Hematopoietic multipotent progenitor cell treated with erythropoietin and hydrocortisone succinate and interleukin-3 and kit ligand, for 4 days (in vitro differentiated cells): ENCODE results near the gene GNE.
"Not testable (repeated sequence)": the region's sequence is repeated elsewhere in the genome, so short reads cannot be mapped to it uniquely, and the experiment has no call there.

Source experiments
- DNase-seq: peaks from one replicate; pipeline ENCODE4 v3.0.0-alpha.2; 2015

Gene GNE

DNA sequence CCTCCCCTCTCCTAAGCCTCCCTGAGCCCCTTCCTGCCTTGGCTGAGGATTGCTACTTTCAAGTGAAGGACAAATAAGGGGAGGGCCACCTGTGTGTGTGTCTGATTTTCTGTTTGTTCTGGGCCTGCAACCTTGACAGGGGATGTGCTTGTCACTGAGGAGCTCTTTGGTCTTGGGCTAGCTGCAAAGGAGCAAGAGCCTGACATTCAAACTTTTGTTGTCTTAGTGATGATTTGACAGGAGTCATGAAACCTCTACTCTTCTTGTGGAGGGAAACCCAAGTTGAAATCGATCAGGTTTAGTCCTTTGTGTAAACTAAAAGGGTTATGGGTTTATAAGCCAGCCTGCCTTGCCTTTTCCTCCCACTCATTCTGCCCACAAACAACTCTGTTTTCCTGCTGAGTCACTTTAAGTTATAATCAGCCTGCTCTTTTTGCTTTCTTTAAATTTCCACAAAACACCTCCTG lies 50.7 kb downstream of the GNE start:
- DNase-seq, result peak; percentile 49

DNA sequence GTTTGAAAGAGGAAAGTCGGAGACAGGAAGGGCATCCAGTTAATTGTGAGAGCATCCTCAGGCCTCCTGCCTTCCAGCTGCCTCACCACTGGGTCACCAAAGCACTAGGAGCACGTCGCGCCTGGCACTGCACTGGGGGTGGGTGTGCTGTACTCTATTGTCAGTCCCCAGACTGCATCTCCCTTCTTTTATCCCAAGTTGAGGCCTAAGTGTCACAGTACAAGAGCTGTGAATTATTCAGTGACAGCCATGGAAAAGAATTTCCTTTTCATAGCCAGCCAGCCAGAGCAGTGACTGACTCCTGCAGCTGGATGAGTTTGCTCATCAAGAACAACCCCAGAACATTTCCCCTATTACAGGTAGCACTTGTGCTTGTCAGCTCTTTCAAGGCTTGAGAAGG lies 51.2 kb downstream of the GNE start:
- no peak for DNase-seq

DNA sequence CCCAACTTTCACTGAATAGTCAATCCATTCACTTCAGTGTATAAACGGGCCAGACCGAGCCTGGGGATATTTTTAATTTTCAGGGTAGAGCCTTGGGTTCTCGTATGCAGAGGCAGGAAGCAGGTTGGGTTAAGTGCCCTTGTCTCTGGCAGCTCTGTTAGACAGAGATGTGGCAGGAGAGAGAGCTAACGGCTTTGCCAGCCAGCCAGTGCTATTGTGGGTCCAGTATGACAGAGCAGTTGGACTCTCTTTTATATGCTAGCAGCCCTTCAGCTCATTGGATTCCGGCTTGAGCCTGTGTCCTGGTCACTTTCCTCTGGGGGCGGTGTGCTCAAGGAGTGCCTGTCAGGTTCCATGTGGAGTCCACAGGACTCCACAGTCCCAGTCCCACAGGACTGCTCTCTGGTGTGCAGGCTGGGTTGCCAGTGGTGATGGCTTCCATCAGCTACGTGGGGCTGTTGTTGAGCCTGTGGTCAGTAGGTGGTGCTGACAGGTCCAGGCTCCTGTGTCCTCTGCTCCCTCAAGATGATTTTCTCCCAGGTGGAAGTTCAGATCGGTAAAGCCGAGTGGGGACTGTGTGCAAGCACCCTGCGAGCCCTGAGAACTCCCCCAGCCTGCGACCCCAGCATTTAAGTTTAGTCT lies 53.2 kb downstream of the GNE start:
- no peak for DNase-seq

DNA sequence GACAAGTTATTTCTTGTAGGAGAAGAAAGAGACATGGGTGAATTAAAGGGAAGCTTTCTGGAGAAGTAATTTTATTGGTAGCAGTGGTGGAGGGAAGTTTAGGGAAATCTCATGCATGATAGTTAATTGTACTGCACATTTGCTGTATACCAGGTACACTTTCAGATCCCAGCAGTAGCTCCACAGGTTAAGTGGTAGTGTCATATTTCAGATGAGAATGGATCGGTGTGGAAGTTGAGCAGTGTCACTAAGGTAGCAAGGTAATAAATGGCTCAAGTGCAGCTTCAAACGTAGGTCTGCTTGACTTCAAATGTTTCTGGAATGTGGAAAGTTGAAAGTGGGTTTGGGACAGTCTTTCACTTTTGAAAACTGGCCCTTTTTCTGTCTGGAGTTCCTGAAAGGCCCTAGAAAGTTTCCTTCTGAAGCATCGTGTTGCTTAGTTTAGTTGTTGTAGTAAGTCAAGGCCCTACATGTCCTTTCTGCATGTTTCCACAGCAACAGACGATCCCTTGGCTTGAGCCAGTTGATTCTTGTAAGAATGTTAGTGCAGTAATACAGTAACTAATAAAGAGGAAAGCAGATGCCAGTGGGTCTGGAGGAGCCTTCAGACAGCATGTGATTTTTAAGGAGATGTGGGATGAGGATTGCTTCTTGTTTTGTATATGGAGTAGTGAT lies 63.8 kb downstream of the GNE start:
- no peak for DNase-seq

DNA sequence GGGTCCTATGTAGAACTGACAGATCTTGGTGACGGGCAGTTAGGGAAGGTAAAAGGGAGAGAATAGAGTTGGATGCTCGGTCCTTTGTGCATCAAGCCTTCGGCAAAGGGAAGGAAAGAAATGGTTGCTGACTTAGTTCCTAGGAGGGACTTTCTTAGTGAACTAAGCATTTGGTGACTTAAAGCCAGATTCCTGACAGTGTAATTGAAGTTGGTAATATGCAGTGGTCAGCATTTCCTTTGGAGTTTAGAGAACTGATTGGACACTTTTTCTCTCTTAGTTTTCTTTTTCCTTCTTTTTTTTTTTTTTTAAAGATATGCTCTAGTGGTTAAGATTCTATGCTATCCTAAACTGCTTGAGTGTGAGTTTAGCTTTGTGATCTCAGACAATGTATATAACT lies 65.2 kb downstream of the GNE start:
- no peak for DNase-seq

DNA sequence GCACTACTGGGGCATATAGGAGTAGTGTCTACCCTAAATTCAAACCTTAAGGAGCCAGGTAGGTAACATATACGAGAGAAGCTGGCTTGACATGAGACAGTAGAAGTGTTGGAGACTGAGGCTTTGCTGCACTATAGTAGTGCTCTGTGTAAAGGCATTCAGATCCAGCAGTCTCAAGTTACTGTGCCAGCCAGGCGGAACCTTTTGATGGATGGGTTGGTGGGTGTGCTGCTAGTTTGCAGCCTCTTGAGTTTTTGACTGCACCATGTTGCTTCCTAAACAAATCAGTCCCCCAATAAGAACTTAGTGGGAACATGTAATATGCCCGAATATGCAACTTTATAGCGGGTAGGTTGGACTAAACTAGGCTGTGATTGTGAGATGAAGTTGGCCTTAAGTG lies 66.1 kb downstream of the GNE start:
- no peak for DNase-seq

DNA sequence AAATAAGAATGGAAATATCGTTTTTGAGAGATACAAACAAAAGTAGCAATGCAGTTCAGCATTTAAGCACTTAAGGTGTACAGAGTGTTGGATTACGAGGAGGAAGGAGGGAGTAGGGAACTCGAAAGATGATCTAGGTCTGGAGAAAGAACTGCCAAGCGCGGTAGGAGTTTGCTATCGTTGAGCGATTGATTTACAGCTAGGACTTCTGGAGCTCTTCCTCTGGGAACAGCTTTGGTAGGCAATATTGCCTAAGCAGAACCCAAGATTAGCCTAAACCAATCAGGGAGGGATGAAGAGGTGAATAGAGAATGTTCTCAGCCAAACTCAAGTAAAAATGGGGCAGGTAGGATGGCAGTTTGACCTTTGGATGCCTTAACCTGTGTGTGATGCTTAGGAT lies 66.6 kb downstream of the GNE start:
- no peak for DNase-seq

DNA sequence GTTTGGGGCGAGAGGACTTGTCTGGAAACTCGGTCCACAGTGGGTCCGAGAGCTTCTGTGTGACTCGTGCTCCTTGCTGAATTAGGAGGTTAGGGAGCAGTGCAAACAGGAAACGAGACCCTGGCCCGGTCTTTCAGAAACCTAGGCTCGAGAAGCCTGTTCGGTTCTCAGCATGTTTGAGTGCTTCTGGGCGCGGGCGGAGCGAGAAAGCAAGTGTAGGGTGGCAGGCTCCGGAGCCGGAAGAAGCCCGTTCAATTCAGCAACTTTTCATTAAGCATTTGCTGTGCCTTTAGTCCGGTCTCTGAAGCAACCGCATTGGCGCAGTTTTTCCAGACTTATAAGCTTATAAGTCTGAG lies 67.0 kb downstream of the GNE start:
- peak; percentile 62 for DNase-seq

DNA sequence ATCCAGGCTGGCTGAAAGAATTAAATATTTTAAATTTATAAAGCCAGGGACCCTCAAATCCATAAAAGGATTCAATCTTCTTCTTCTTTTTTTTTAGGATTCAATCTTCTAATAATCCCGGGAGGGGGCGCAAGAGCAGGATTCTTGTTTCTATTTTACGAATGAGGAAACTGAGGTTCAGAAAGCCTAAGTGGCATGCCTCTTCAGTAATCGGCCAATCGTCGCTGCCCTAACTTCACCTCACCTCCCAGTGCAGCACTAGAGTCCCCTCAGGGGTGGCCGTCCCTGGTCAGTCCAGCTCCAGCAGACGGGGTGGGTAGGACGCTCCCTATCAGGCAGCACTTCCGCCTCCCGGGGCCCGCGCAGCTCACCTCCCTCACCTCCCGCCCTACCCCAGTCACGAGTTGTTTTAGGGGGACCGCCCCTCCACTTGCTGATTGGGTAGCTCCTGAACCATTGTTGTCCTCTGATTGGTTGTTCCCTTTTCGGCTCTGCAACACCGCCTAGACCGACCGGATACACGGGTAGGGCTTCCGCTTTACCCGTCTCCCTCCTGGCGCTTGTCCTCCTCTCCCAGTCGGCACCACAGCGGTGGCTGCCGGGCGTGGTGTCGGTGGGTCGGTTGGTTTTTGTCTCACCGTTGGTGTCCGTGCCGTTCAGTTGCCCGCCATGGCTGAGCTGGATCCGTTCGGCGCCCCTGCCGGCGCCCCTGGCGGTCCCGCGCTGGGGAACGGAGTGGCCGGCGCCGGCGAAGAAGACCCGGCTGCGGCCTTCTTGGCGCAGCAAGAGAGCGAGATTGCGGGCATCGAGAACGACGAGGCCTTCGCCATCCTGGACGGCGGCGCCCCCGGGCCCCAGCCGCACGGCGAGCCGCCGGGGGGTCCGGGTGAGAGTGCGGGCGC lies 67.6 kb downstream of the GNE start, which contains the start of gene CLTA:
TSS of gene CLTA (plus strand) at position 534 of the 902 bp plus-strand sequence. CDS start at position 670, 136 bp downstream.
- DNase-seq, result peak; percentile 100

DNA sequence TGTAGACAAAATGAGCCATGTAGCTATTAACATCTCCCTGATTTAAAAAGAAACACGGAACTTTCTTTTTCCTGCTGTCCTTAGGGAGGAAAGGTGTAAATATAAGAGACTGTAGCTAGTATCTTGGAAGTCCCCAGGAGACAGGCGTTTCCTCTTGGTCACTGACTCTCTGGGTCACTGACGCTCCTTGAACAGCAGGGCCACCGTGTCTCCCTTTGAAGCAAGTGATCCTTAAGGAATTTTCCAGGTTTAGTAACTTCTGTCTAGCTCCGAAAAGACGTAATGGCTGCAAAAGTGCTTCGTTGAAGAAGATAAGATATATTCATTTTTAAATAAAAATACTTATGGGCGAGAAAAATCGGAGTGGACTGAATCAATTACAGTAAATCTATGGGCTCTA lies 68.3 kb downstream of the GNE start:
- peak; percentile 30 for DNase-seq

DNA sequence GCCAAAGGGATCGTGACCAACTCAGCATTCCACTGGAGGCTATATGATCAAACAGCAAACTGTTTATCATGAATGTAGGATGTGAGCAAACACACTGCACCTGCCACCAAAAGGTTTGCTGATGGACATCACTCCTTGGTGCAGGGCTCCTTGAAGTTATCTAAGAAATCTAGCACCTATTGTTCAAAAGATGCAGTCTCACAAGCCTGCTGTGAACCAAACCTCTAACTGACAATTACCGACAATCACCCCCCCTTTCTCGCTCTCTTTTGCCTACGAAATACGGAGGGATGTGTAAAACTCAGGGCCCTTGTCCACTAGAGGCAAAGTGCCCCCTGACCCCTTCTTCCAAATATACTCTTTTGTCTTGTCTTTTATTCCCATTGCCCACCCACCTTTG lies 70.0 kb downstream of the GNE start:
- DNase-seq, result no peak

DNA sequence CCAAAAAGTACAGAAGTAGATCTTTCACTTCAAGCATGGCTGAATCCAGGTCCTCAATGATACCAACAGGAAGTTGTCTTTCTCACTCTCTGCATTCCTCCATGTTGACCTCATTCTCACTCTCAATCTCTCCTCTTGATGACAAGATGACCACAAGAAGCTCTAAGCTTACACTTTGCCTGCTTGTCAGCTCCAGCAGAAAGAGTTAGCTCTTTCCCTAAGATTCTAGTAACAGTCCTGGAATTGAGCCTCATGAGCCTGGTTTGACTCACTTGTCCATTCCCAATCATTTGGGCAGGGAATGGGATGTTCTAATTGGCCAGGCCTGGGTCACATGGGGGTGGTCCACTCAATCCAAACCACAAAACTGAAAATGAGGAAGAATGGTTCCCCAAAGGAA lies 70.8 kb downstream of the GNE start:
- no peak for DNase-seq

DNA sequence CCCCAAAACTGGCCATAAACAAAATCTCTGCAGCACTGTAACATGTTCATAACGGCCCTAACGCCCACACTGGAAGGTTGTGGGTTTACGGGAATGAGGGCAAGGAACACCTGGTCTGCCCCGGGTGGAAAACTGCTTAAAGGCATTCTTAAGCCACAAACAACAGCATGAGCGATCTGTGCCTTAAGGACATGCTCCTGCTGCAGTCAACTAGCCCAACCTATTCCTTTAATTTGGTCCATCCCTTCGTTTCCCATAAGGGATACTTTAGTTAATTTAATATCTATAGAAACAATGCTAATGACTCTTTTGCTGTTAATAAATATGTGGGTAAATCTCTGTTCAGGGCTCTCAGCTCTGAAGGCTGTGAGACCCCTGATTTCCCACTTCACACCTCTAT lies 78.0 kb downstream of the GNE start:
- DNase-seq, result not testable (repeated sequence)

DNA sequence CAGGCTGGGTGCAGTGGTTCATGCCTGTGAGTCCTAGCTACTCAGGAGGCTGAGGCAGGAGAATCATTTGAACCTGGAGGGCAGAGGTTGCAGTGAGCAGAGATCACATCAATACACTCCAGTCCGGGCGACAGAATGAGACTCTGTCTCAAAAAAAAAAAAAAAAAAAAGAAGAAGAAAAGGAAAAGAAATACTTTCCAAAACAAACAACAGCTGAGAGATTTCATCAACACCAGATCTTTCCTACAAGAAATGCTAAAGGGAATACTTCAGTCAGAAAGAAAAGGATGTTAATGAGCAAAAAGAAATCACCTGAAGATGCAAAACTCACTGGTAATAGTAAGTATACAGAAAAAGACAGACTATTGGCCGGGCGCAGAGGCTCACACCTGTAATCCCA lies 80.7 kb downstream of the GNE start:
- DNase-seq, result no peak

DNA sequence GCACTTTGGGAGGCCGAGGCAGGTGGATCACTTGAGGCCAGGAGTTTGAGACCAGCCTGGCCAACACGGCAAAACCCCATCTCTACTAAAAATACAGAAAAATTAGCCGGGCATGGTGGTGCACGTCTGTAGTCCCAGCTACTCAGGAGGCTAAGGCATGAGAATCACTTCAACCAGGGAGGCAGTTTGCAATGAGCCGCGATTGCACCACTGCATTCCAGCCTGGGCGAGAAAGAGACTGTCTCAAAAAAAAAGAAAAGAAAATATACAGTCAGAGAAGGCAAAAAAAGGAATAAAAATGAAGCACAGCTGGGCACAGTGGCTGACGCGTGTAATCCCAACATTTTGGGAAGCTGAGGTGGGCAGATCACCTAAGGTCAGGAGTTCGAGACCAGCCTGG lies 81.8 kb downstream of the GNE start:
- not testable (repeated sequence) for DNase-seq

DNA sequence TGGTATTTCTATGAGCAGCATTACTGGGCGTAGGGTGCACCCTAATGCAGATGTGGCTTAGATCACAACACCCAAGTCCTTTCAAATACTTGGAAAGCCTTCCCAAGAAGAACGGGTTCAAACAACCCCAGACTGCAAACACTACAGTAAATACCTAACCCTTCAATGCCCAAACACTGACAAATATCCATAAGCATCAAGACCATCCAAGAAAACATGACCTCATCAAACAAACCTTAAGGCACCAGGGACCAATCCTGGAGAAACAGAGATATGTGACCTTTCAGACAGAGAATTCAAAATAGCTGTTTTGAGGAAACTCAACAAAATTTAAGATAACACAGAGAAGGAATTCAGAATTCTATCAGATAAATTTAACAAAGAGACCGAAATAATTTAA lies 83.0 kb downstream of the GNE start:
- DNase-seq, result not testable (repeated sequence)

DNA sequence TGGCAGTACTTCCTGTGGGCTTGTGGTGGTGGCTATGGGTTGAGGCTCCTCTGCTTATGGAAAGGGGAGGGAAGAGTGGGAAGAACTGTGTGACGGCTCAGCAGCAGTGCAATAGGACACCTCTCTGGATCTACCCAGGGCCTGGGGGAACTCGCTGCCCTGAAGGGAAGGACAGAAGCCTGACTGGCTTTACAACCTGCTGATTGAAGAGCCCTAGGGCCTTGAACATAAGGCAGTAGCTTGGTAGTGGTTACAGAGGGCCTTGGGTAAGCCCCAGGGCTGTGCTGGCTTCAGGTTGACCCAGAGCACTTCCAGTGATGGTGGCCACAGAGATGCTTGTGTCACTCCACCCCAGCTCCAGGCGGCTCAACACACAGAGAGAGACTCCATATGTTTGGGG lies 83.5 kb downstream of the GNE start:
- no peak for DNase-seq

DNA sequence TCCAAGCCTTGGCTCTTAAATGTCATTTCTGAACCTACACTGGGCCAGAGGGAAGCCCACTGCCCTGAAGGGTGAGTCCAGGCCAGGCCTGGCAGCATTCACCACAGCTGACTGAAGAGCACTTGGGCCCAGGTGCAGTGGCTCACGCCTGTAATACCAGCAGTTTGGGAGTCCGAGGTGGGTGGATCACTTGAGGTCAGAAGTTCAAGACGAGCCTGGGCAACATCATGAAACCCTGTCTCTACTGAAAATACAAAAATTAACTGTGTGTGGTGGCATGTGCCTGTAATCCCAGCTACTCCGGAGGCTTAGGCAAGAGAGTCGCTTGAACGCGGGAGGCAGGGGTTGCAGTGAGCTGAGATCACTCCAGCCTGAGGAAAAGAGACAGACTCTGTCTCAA lies 84.0 kb downstream of the GNE start:
- DNase-seq, result no peak

DNA sequence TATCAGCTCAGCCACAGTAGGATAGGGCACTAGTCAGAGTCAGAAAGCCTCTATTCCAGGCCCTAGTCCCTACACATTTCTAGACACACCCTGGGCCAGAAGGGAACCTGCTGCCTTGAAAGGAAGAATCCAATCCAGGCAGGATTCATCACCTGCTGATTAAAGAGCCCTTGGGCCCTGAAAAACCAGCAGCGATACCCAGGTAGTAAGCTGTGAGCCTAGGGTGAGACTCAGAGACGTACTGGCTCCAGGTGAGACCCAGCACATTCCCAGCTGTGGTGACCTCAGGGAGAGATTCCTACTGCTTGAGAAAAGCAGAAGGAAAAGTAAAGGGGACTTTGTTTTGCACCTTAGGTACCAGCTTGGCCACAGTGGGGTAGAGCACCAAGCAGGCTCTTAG lies 84.4 kb downstream of the GNE start:
- no peak for DNase-seq

DNA sequence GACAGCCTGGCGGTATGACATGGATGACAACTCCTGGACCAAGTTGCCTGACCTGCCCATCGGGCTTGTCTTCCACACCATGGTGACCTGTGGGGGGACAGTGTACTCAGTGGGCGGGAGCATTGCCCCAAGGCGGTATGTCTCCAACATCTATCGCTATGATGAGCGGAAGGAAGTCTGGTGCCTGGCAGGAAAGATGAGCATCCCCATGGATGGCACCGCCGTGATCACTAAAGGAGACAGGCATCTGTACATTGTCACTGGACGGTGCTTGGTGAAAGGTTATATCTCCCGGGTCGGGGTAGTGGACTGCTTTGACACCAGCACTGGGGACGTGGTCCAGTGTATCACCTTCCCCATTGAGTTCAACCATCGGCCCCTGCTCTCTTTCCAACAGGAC lies 87.7 kb downstream of the GNE start:
- DNase-seq, result no peak

DNA sequence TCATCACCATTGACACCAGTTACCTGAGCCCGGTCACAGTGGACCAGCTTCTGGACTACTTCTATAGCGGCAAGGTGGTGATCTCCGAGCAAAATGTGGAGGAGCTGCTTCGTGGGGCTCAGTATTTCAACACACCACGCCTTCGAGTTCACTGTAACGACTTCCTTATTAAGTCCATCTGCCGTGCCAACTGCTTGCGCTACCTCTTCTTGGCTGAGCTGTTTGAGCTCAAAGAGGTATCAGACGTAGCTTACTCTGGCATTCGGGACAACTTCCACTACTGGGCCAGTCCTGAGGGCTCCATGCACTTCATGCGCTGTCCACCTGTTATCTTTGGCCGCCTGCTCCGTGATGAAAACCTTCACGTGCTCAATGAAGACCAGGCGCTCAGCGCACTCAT lies 88.5 kb downstream of the GNE start:
- DNase-seq, result peak; percentile 40

DNA sequence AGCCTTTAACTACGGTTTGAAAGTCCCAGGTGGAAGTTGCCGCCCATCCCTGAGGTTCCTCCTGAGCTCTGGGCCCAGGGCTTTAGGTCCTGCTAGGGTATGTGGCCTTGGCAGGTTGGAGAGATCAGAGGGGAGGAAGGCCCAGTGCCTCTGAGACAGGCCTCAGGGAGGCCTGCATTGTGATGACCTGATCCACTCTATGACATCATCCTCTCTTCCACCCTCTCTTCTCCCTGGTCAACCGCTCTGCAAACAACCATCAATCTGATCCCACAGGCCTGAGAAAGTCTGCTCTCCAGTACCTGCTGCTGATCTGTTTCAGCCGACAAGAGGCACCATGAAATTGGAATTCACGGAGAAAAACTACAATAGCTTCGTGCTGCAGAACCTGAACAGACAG lies 89.1 kb downstream of the GNE start, which contains the start of gene CCIN:
TSS of gene CCIN (plus strand) at position 223 of the 400 bp plus-strand sequence. CDS start at position 338, 115 bp downstream.
- no peak for DNase-seq

DNA sequence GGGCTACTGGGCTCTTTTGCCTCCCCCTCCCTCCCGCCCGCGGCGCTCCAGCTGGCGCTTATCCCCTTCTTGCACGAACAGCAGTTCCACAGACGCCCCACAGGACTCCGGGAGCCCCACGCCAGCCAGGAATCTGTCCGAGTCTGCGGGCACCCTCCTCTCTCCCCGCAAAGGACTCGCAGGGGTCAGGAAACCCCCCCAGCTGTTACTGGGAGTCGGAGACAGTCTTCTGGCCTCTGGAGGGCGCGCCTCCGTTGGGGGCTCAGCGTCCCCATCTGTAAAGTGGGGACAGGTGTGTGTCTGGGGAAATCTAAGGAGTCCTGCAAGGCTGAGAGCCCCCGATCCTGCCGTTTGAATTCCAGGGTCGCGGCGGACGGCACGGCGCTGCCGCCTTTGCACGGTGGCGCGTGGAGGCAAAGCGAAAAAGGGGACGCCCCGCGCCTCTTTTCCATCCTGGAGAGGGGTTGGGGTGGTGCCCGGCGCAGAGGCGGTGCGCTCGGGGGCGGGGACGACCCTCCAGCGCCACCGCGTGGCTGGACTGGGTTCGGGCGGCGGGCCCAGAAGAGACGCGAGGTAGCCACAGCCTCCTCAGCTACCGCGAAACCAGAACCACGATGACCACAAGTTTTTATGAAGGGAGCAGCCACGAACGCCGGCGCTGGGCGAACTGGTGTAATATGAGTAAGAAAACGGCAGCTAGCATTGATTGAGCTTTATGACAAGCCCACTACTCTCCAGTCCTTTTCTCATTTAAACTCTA lies 91.9 kb downstream of the GNE start:
- peak; percentile 89 for DNase-seq
